ENCODE measurements around the gene AHR.

AHR gene

GRCh38 chr7:17315974-17316373 lies 17.5 kb downstream of the AHR start:
- peaks cover 9 to 18% of the 10 kb centered on the region in 2 donors for H3K36me3 ChIP-seq (ENCODE audit: control insufficient read depth in 2 of 2, insufficient read depth in 2 of 2, low read length in 2 of 2)
- H3K27ac ChIP-seq (ENCODE audit: low read depth in 2 of 2, low read length in 2 of 2) = peak overlapping the region in 1 of 2 donors; percentile 5
- H3K9ac ChIP-seq (ENCODE audit: low read depth in 1 of 2, low read length in 2 of 2) = no peak overlapping the region
- no peak overlapping the region for H3K4me3 ChIP-seq (ENCODE audit: low read length in 2 of 2)
- H3K27me3 ChIP-seq (ENCODE audit: control insufficient read depth in 2 of 2, insufficient read depth in 2 of 2, low read length in 2 of 2) = no peaks in the 10 kb centered on the region
- H3K9me3 ChIP-seq (ENCODE audit: control insufficient read depth in 2 of 2, low read length in 2 of 2) = no peaks in the 10 kb centered on the region
- H3K4me1 ChIP-seq (ENCODE audit: control insufficient read depth in 2 of 2, insufficient read depth in 2 of 2, low read length in 2 of 2) = no peaks in the 10 kb centered on the region

DNA sequence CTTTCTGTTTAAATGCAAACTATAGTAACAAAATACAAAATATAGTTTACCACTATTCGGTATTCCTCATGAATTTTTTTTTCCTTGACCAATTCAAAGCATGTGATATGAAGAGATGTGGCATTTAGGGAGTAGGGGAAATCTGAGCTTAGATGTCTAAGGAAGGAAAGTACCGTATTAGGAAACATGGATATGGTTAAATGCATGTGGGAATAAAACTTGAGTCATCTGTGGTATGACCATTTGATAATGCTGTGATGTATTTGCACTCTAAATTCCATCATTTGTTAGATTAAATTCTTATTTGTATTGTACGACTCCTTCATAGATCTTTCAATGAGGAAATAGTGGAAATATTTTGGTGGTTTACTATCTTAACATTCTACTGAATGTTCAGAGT lies 19.7 kb downstream of the AHR start:
- Histone ChIP-seq H3K27ac (ENCODE audit: low read depth in 2 of 2, low read length in 2 of 2) (no peak overlapping the region), H3K4me1 (ENCODE audit: control insufficient read depth in 2 of 2, insufficient read depth in 2 of 2, low read length in 2 of 2) (no peaks in the 10 kb centered on the region), H3K36me3 (ENCODE audit: control insufficient read depth in 2 of 2, insufficient read depth in 2 of 2, low read length in 2 of 2) (peaks cover 9 to 12% of the 10 kb centered on the region in 2 donors), H3K9me3 (ENCODE audit: control insufficient read depth in 2 of 2, low read length in 2 of 2) (no peaks in the 10 kb centered on the region), H3K9ac (ENCODE audit: low read depth in 1 of 2, low read length in 2 of 2) (no peak overlapping the region), H3K27me3 (ENCODE audit: control insufficient read depth in 2 of 2, insufficient read depth in 2 of 2, low read length in 2 of 2) (no peaks in the 10 kb centered on the region), H3K4me3 (ENCODE audit: low read length in 2 of 2) (no peak overlapping the region)

GRCh38 chr7:17319164-17320101 lies 21.0 kb downstream of the AHR start:
- Histone ChIP-seq H3K4me1 (ENCODE audit: control insufficient read depth in 2 of 2, insufficient read depth in 2 of 2, low read length in 2 of 2) (no peaks in the 10 kb centered on the region), H3K4me3 (ENCODE audit: low read length in 2 of 2) (no peak overlapping the region), H3K9me3 (ENCODE audit: control insufficient read depth in 2 of 2, low read length in 2 of 2) (no peaks in the 10 kb centered on the region), H3K36me3 (ENCODE audit: control insufficient read depth in 2 of 2, insufficient read depth in 2 of 2, low read length in 2 of 2) (peaks cover 9 to 12% of the 10 kb centered on the region in 2 donors), H3K27me3 (ENCODE audit: control insufficient read depth in 2 of 2, insufficient read depth in 2 of 2, low read length in 2 of 2) (no peaks in the 10 kb centered on the region), H3K9ac (ENCODE audit: low read depth in 1 of 2, low read length in 2 of 2) (no peak overlapping the region), H3K27ac (ENCODE audit: low read depth in 2 of 2, low read length in 2 of 2) (no peak overlapping the region)

DNA sequence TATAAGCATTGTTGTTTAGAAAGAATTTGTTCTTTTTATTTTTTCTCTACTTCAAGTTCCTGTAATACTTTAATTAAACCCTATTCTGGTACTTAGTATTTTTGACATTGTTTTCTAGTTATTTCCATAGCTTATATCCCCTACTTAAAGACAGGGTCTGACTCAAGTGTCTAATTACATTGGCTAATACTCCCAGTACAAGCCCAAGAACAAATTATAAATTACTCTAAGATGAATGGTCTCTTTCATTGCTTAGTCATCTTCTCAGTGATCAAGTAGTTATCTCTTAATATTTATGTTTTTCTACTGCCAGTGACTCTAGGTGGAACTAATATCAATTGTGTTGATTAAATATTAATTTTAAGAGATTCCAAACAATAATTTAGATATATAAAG lies 21.6 kb downstream of the AHR start:
- Histone ChIP-seq H3K4me3 (ENCODE audit: low read length in 2 of 2) (no peak overlapping the region), H3K9ac (ENCODE audit: low read depth in 1 of 2, low read length in 2 of 2) (no peak overlapping the region), H3K27ac (ENCODE audit: low read depth in 2 of 2, low read length in 2 of 2) (no peak overlapping the region)

GRCh38 chr7:17320657-17321056 lies 22.2 kb downstream of the AHR start:
- H3K36me3 ChIP-seq (ENCODE audit: control insufficient read depth in 2 of 2, insufficient read depth in 2 of 2, low read length in 2 of 2) = peaks cover 12% of the 10 kb centered on the region in 2 donors
- no peak overlapping the region for H3K4me3 ChIP-seq (ENCODE audit: low read length in 2 of 2)
- no peak overlapping the region for H3K27ac ChIP-seq (ENCODE audit: low read depth in 2 of 2, low read length in 2 of 2)
- no peak overlapping the region for H3K9ac ChIP-seq (ENCODE audit: low read depth in 1 of 2, low read length in 2 of 2)
- H3K9me3 ChIP-seq (ENCODE audit: control insufficient read depth in 2 of 2, low read length in 2 of 2) = no peaks in the 10 kb centered on the region
- no peaks in the 10 kb centered on the region for H3K27me3 ChIP-seq (ENCODE audit: control insufficient read depth in 2 of 2, insufficient read depth in 2 of 2, low read length in 2 of 2)
- H3K4me1 ChIP-seq (ENCODE audit: control insufficient read depth in 2 of 2, insufficient read depth in 2 of 2, low read length in 2 of 2) = no peaks in the 10 kb centered on the region

More for the DNA sequence above, 21.6 kb downstream of the AHR start:
- Histone ChIP-seq H3K27me3 (ENCODE audit: control insufficient read depth in 2 of 2, insufficient read depth in 2 of 2, low read length in 2 of 2) (no peaks in the 10 kb centered on the region), H3K36me3 (ENCODE audit: control insufficient read depth in 2 of 2, insufficient read depth in 2 of 2, low read length in 2 of 2) (peaks cover 9 to 12% of the 10 kb centered on the region in 2 donors), H3K4me1 (ENCODE audit: control insufficient read depth in 2 of 2, insufficient read depth in 2 of 2, low read length in 2 of 2) (no peaks in the 10 kb centered on the region), H3K9me3 (ENCODE audit: control insufficient read depth in 2 of 2, low read length in 2 of 2) (no peaks in the 10 kb centered on the region)

DNA sequence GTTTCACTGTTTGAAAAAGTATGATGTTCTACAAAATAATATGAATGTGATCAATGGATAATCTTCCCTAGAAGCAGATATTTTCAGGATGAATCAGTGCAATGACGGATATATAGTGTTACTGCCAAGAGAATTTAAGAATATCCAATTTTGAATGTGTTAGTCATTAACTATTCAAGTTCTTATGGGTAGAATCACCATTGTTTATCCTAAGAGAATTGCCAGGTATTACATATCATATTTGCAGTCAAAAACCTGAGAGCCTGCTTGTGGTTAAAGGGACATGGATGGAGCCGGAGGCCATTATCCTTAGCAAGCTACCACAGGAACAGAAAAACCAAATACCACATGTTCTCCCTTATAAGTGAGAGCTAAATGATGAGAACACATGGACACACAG lies 26.9 kb downstream of the AHR start:
- H3K27ac ChIP-seq (ENCODE audit: low read depth in 2 of 2, low read length in 2 of 2) = no peak overlapping the region
- peaks cover 9 to 25% of the 10 kb centered on the region in 2 donors for H3K36me3 ChIP-seq (ENCODE audit: control insufficient read depth in 2 of 2, insufficient read depth in 2 of 2, low read length in 2 of 2)

GRCh38 chr7:17326378-17326777 lies 27.9 kb downstream of the AHR start:
- no peak overlapping the region for H3K9ac ChIP-seq (ENCODE audit: low read depth in 1 of 2, low read length in 2 of 2)
- peaks cover 0 to 3% of the 10 kb centered on the region in 2 donors for H3K4me1 ChIP-seq (ENCODE audit: control insufficient read depth in 2 of 2, insufficient read depth in 2 of 2, low read length in 2 of 2)
- no peaks in the 10 kb centered on the region for H3K27me3 ChIP-seq (ENCODE audit: control insufficient read depth in 2 of 2, insufficient read depth in 2 of 2, low read length in 2 of 2)
- peaks cover 15 to 32% of the 10 kb centered on the region in 2 donors for H3K36me3 ChIP-seq (ENCODE audit: control insufficient read depth in 2 of 2, insufficient read depth in 2 of 2, low read length in 2 of 2)
- H3K9me3 ChIP-seq (ENCODE audit: control insufficient read depth in 2 of 2, low read length in 2 of 2) = no peaks in the 10 kb centered on the region
- no peak overlapping the region for H3K27ac ChIP-seq (ENCODE audit: low read depth in 2 of 2, low read length in 2 of 2)
- no peak overlapping the region for H3K4me3 ChIP-seq (ENCODE audit: low read length in 2 of 2)

More for the DNA sequence above, 26.9 kb downstream of the AHR start:
- Histone ChIP-seq H3K27me3 (ENCODE audit: control insufficient read depth in 2 of 2, insufficient read depth in 2 of 2, low read length in 2 of 2) (no peaks in the 10 kb centered on the region), H3K9me3 (ENCODE audit: control insufficient read depth in 2 of 2, low read length in 2 of 2) (no peaks in the 10 kb centered on the region), H3K4me1 (ENCODE audit: control insufficient read depth in 2 of 2, insufficient read depth in 2 of 2, low read length in 2 of 2) (peaks cover 0 to 3% of the 10 kb centered on the region in 2 donors), H3K4me3 (ENCODE audit: low read length in 2 of 2) (no peak overlapping the region), H3K9ac (ENCODE audit: low read depth in 1 of 2, low read length in 2 of 2) (no peak overlapping the region)

- Histone ChIP-seq H3K4me3 (ENCODE audit: low read length in 2 of 2) (no peak overlapping the region), H3K27ac (ENCODE audit: low read depth in 2 of 2, low read length in 2 of 2) (no peak overlapping the region), H3K9ac (ENCODE audit: low read depth in 1 of 2, low read length in 2 of 2) (no peak overlapping the region), H3K9me3 (ENCODE audit: control insufficient read depth in 2 of 2, low read length in 2 of 2) (no peaks in the 10 kb centered on the region), H3K36me3 (ENCODE audit: control insufficient read depth in 2 of 2, insufficient read depth in 2 of 2, low read length in 2 of 2) (peaks cover 15 to 39% of the 10 kb centered on the region in 2 donors), H3K4me1 (ENCODE audit: control insufficient read depth in 2 of 2, insufficient read depth in 2 of 2, low read length in 2 of 2) (peaks cover 0 to 3% of the 10 kb centered on the region in 2 donors), H3K27me3 (ENCODE audit: control insufficient read depth in 2 of 2, insufficient read depth in 2 of 2, low read length in 2 of 2) (no peaks in the 10 kb centered on the region)
Observed at GRCh38 chr7:17328641-17329040, 30.2 kb downstream of the AHR start.

DNA sequence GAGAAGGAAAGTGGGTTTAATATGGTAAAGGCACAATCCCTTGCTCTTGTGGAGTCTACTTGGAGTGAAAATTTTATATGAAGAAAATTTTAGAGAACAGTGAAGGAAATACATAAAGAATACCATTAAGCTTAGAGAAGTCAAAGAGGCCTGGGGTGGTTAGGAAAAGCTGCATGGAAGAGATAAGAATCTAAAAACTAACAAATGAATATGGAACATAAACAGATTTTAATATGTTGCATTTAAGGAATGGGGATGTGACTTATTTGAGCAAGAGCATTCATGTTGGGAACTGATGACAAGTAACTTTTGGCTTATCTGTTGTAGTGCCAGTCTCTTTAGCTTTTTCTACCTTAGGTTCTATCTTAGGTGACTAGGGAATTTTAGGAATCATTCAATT lies 31.0 kb downstream of the AHR start:
- Histone ChIP-seq H3K36me3 (ENCODE audit: control insufficient read depth in 2 of 2, insufficient read depth in 2 of 2, low read length in 2 of 2) (peaks cover 15 to 44% of the 10 kb centered on the region in 2 donors), H3K27me3 (ENCODE audit: control insufficient read depth in 2 of 2, insufficient read depth in 2 of 2, low read length in 2 of 2) (no peaks in the 10 kb centered on the region)

DNA sequence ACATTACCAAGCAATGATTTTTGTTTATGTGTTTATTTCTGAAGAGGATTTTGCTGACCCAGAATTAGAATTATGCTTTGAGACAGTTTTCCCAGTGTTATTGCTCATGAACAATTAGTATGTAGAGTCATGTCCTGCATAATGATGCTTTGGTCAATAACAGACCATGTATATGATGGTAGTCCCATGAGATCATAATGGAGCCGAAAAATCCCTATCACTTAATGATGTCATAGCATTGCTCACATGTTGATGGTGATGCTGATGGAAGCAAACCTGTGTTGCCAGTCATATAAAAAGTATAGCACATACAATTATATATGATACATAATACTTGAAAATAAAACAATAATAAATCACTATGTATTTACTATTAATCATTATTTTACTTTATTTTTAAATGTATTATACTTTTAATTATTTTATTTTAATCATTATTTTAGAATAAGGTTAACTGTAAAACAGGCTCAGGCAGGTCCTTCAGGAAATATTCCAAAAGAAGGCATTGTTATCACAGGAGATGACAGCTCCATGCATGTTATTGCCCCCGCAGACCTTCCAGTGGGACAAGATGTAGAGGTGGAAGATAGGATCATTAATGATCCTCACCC lies 33.5 kb downstream of the AHR start:
- Histone ChIP-seq H3K36me3 (ENCODE audit: control insufficient read depth in 2 of 2, insufficient read depth in 2 of 2, low read length in 2 of 2) (peaks cover 18 to 55% of the 10 kb centered on the region in 2 donors), H3K9me3 (ENCODE audit: control insufficient read depth in 2 of 2, low read length in 2 of 2) (no peaks in the 10 kb centered on the region), H3K27ac (ENCODE audit: low read depth in 2 of 2, low read length in 2 of 2) (no peak overlapping the region)

More for the DNA sequence above, 31.0 kb downstream of the AHR start:
- peaks cover 0 to 3% of the 10 kb centered on the region in 2 donors for H3K4me1 ChIP-seq (ENCODE audit: control insufficient read depth in 2 of 2, insufficient read depth in 2 of 2, low read length in 2 of 2)
- no peak overlapping the region for H3K4me3 ChIP-seq (ENCODE audit: low read length in 2 of 2)
- no peaks in the 10 kb centered on the region for H3K9me3 ChIP-seq (ENCODE audit: control insufficient read depth in 2 of 2, low read length in 2 of 2)
- H3K27ac ChIP-seq (ENCODE audit: low read depth in 2 of 2, low read length in 2 of 2) = no peak overlapping the region
- no peak overlapping the region for H3K9ac ChIP-seq (ENCODE audit: low read depth in 1 of 2, low read length in 2 of 2)

More for the DNA sequence above, 33.5 kb downstream of the AHR start:
- H3K9ac ChIP-seq (ENCODE audit: low read depth in 1 of 2, low read length in 2 of 2) = no peak overlapping the region
- H3K4me1 ChIP-seq (ENCODE audit: control insufficient read depth in 2 of 2, insufficient read depth in 2 of 2, low read length in 2 of 2) = no peaks in the 10 kb centered on the region
- H3K27me3 ChIP-seq (ENCODE audit: control insufficient read depth in 2 of 2, insufficient read depth in 2 of 2, low read length in 2 of 2) = no peaks in the 10 kb centered on the region
- no peak overlapping the region for H3K4me3 ChIP-seq (ENCODE audit: low read length in 2 of 2)
